Liver (tissue), 9 donors: Measurements from ENCODE around the gene POLR2L. TPM values are rescaled to one million over a fixed set of nuclear protein-coding genes. Genes with fewer than 3 reads are reported as not detected.

Experiments
- DNase-seq: peaks from one replicate; pipeline ENCODE4 v3.0.0-alpha.2; 2017; ENCODE audit warnings: low spot score
- H3K27ac ChIP-seq, 2 donors: one replicate each; pipeline ENCODE4 v1.7.0; 2013; ENCODE audit warnings: inconsistent platforms in 2 of 2, low read length in 2 of 2, control low read depth in 1 of 2, low read depth in 1 of 2, mild to moderate bottlenecking in 1 of 2
- H3K27me3 ChIP-seq, 4 donors: one replicate each; pipeline versions ENCODE4 v1.6.1 to v1.7.0; 2013; ENCODE audit warnings: low read length in 3 of 4, inconsistent platforms in 1 of 4, mild to moderate bottlenecking in 1 of 4, moderate library complexity in 1 of 4; ENCODE audit not compliant: control insufficient read depth in 4 of 4, insufficient read depth in 4 of 4
- H3K36me3 ChIP-seq, 4 donors: one replicate each; pipeline versions ENCODE4 v1.6.1 to v1.7.0; 2013; ENCODE audit warnings: low read length in 3 of 4, mild to moderate bottlenecking in 3 of 4, low read depth in 1 of 4, moderate library complexity in 1 of 4; ENCODE audit not compliant: control insufficient read depth in 4 of 4, insufficient read depth in 3 of 4
- H3K4me1 ChIP-seq, 4 donors: one replicate each; pipeline versions ENCODE4 v1.6.1 to v1.7.0; 2013; ENCODE audit warnings: low read length in 3 of 4, mild to moderate bottlenecking in 3 of 4, moderate library complexity in 1 of 4; ENCODE audit not compliant: control insufficient read depth in 4 of 4, insufficient read depth in 4 of 4
- H3K4me3 ChIP-seq, 3 donors: one replicate each; pipeline versions ENCODE4 v1.6.1 to v1.7.0; 2013; ENCODE audit warnings: low read length in 3 of 3, control low read depth in 1 of 3, low read depth in 1 of 3, mild to moderate bottlenecking in 1 of 3
- H3K9ac ChIP-seq, 2 donors: one replicate each; pipeline ENCODE4 v1.7.0; 2013; ENCODE audit warnings: low read length in 2 of 2, mild to moderate bottlenecking in 2 of 2, moderate library complexity in 2 of 2, control low read depth in 1 of 2, low read depth in 1 of 2
- H3K9me3 ChIP-seq, 4 donors: one replicate each; pipeline versions ENCODE4 v1.6.1 to v1.7.0; 2013; ENCODE audit warnings: low read length in 3 of 4; ENCODE audit not compliant: control insufficient read depth in 4 of 4
- EGR1 ChIP-seq, 2 donors: IDR thresholded peaks; 2 replicates each; pipeline ENCODE4 v1.6.1; 2016 to 2018; ENCODE audit warnings: antibody characterized with exemption in 2 of 2, low read depth in 2 of 2
- FOXA1 ChIP-seq: IDR thresholded peaks from 2 replicates; pipeline ENCODE4 v1.6.1; 2016; ENCODE audit warnings: antibody characterized with exemption
- FOXA2 ChIP-seq: IDR thresholded peaks from 2 replicates; pipeline ENCODE4 v1.6.1; 2016; ENCODE audit warnings: antibody characterized with exemption
- GABPA ChIP-seq, 2 donors: IDR thresholded peaks in 1 of 2; conservative IDR thresholded peaks in 1 of 2; 2 replicates each; pipeline ENCODE4 v1.6.1; 2016; ENCODE audit warnings: antibody characterized with exemption in 2 of 2, mild to moderate bottlenecking in 1 of 2, moderate library complexity in 1 of 2
- HNF4A ChIP-seq, 2 donors: conservative IDR thresholded peaks; 2 replicates each; pipeline ENCODE4 v1.6.1; 2016; ENCODE audit warnings: antibody characterized with exemption in 2 of 2, mild to moderate bottlenecking in 2 of 2
- HNF4G ChIP-seq: IDR thresholded peaks from 2 replicates; pipeline ENCODE4 v1.6.1; 2016; ENCODE audit warnings: antibody characterized with exemption
- NR2F2 ChIP-seq: IDR thresholded peaks from 2 replicates; pipeline ENCODE4 v1.6.1; 2016; ENCODE audit warnings: antibody characterized with exemption
- RAD21 ChIP-seq, 2 donors: IDR thresholded peaks; 2 replicates each; pipeline ENCODE4 v1.6.1; 2016; ENCODE audit warnings: antibody characterized with exemption in 2 of 2, mild to moderate bottlenecking in 2 of 2
- RXRA ChIP-seq, 2 donors: IDR thresholded peaks; 2 replicates each; pipeline ENCODE4 v1.6.1; 2017 to 2018; ENCODE audit warnings: antibody characterized with exemption in 2 of 2, mild to moderate bottlenecking in 1 of 2
- SP1 ChIP-seq: IDR thresholded peaks from 2 replicates; pipeline ENCODE4 v1.6.1; 2018; ENCODE audit warnings: antibody characterized with exemption, mild to moderate bottlenecking
- TAF1 ChIP-seq: conservative IDR thresholded peaks from 2 replicates; pipeline ENCODE4 v1.6.1; 2016; ENCODE audit warnings: antibody characterized with exemption, mild to moderate bottlenecking
- YY1 ChIP-seq: IDR thresholded peaks from 2 replicates; pipeline ENCODE4 v1.6.1; 2016; ENCODE audit warnings: antibody characterized with exemption, mild to moderate bottlenecking
- WGBS: extraction: QIAGEN DNeasy Blood & Tissue Kit; methylation state at CpG from one replicate; pipeline ENCODE4 v1.1.7; 2013; 5-methylcytosine and 5-hydroxymethylcytosine counted together
- polyA plus RNA-seq, 2 donors: library from polyadenylated mRNA; stranded (reverse) in 1 of 2; unstranded in 1 of 2; fragments of 200-250 nt in 1 of 2; fragments of >200 nt in 1 of 2; fragmentation: Nextera tagmentation in 1 of 2; extraction: Ambion mirVana in 1 of 2; gene quantifications; one replicate each; pipeline versions ENCODE4 v1.2.1 to v1.2.3, GENCODE V29; 2013 to 2015
- total RNA-seq, 2 donors: library from RNA; depleted of rRNA; stranded (reverse); fragments of >200 nt; gene quantifications; one replicate each; pipeline ENCODE4 v1.2.3, GENCODE V29; 2014
- TF ChIP-seq, protein P1 (sequence below): IDR thresholded peaks from 2 replicates; pipeline ENCODE4 v1.6.1; 2016; ENCODE audit warnings: antibody characterized with exemption, mild to moderate bottlenecking
- TF ChIP-seq, protein P2 (sequence below): IDR thresholded peaks from 2 replicates; pipeline ENCODE4 v1.6.1; 2016; ENCODE audit warnings: antibody characterized with exemption
- TF ChIP-seq, protein P3 (sequence below): IDR thresholded peaks from 2 replicates; pipeline ENCODE4 v1.6.1; 2016; ENCODE audit warnings: antibody characterized with exemption
- TF ChIP-seq, protein P4 (sequence below): fragments of 150-350 bp; IDR thresholded peaks from 2 replicates; pipeline ENCODE4 v1.5.1; 2017; ENCODE audit warnings: improper control_type of control experiment, low read depth, low read length; ENCODE audit not compliant: missing input control
- donor health status: healthy.
- donor health status: healthy.
- donor health status: healthy.
- donor health status: healthy.
- donor health status: healthy.

Gene POLR2L
- total and polyA plus RNA-seq, 4 donors, result 28.1 to 230 (median 106) TPM

DNA sequence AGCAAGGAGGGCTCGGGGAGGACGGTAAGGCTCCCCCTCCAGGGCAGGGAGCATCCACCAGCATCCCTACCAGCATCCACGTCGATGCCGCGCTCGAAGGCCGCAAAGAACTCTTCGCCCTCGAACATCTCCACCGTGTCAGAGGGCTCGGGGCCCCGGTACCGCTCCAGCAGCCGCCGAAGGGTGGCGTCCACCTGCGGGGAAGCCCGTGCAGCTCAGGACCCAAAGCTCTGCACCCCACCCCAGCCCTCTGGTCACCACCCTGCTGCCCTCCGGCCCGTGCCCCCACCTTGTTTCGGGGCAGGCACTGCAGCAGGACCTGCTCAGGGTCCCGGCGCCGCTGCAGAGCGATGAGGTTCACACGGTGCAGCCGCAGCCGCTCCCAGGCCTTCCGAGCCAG lies 41.9 kb downstream of the POLR2L start:
- TF ChIP-seq, protein P1, sequence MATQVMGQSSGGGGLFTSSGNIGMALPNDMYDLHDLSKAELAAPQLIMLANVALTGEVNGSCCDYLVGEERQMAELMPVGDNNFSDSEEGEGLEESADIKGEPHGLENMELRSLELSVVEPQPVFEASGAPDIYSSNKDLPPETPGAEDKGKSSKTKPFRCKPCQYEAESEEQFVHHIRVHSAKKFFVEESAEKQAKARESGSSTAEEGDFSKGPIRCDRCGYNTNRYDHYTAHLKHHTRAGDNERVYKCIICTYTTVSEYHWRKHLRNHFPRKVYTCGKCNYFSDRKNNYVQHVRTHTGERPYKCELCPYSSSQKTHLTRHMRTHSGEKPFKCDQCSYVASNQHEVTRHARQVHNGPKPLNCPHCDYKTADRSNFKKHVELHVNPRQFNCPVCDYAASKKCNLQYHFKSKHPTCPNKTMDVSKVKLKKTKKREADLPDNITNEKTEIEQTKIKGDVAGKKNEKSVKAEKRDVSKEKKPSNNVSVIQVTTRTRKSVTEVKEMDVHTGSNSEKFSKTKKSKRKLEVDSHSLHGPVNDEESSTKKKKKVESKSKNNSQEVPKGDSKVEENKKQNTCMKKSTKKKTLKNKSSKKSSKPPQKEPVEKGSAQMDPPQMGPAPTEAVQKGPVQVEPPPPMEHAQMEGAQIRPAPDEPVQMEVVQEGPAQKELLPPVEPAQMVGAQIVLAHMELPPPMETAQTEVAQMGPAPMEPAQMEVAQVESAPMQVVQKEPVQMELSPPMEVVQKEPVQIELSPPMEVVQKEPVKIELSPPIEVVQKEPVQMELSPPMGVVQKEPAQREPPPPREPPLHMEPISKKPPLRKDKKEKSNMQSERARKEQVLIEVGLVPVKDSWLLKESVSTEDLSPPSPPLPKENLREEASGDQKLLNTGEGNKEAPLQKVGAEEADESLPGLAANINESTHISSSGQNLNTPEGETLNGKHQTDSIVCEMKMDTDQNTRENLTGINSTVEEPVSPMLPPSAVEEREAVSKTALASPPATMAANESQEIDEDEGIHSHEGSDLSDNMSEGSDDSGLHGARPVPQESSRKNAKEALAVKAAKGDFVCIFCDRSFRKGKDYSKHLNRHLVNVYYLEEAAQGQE, result no peak
- TF ChIP-seq FOXA2, result no peak
- no peak for TF ChIP-seq EGR1 (IDR thresholded peaks at IDR 0.05; ENCODE audit: low read depth in 2 of 2)
- 97% methylated on average over 30 of the region's 30 CpGs for WGBS
- H3K9ac ChIP-seq, result no peak overlapping the region
- H3K9me3 ChIP-seq, result no peaks in the 10 kb centered on the region
- no peak for DNase-seq
- H3K27me3 ChIP-seq, result no peaks in the 10 kb centered on the region
- H3K4me3 ChIP-seq, result no peak overlapping the region
- H3K36me3 ChIP-seq, result peaks cover 0 to 5% (median 1%) of the 10 kb centered on the region in 4 donors
- H3K4me1 ChIP-seq, result peaks cover 17 to 38% (median 29%) of the 10 kb centered on the region in 4 donors
- H3K27ac ChIP-seq, result no peak overlapping the region

DNA sequence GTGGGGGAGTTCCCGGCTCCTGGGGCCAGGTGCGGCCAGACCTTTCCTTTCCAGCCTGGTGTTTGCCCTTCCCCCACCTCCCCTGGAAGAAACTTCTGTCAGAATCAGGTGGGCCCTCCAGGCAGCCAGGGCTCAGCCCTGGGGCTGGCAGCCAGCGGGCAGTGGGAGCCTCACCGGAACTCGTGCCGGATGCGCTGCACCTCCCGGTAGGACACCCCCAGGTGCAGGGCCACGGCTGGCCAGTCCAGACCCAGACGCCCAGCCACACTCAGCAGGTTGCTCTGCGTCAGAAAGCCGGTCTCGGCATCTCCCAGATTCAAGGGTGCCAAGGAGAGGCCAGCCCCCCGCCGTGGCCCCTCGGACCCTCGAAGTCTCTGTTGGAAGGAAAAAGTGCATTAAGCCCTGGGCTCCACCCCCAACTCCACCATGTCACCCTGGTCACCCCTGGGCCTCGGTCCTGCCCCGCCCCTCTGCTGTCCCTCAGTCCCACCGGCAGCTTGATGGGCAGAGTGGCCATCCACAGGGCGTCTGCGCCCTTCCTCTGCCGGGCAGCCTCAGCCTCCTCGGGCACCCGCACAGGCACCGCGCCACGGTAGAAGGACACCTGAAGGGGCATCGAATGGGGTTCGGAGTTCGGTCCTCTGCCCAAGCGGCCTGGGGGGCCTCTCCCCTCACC lies 42.5 kb downstream of the POLR2L start:
- peaks cover 0 to 5% (median 2%) of the 10 kb centered on the region in 4 donors for H3K36me3 ChIP-seq
- H3K4me1 ChIP-seq, result peaks cover 18 to 40% (median 27%) of the 10 kb centered on the region in 4 donors
- H3K27ac ChIP-seq, result no peak overlapping the region
- no peak for TF ChIP-seq HNF4A (conservative IDR thresholded peaks at IDR 0.05)
- no peak for TF ChIP-seq FOXA2
- TF ChIP-seq NR2F2, result no peak
- TF ChIP-seq RXRA (IDR thresholded peaks at IDR 0.05), result no peak
- TF ChIP-seq, protein P2, sequence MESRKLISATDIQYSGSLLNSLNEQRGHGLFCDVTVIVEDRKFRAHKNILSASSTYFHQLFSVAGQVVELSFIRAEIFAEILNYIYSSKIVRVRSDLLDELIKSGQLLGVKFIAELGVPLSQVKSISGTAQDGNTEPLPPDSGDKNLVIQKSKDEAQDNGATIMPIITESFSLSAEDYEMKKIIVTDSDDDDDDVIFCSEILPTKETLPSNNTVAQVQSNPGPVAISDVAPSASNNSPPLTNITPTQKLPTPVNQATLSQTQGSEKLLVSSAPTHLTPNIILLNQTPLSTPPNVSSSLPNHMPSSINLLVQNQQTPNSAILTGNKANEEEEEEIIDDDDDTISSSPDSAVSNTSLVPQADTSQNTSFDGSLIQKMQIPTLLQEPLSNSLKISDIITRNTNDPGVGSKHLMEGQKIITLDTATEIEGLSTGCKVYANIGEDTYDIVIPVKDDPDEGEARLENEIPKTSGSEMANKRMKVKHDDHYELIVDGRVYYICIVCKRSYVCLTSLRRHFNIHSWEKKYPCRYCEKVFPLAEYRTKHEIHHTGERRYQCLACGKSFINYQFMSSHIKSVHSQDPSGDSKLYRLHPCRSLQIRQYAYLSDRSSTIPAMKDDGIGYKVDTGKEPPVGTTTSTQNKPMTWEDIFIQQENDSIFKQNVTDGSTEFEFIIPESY, result no peak
- WGBS, result 96% methylated on average over 32 of the region's 32 CpGs
- no peak overlapping the region for H3K4me3 ChIP-seq
- no peaks in the 10 kb centered on the region for H3K27me3 ChIP-seq
- DNase-seq, result no peak
- H3K9me3 ChIP-seq, result no peaks in the 10 kb centered on the region
- H3K9ac ChIP-seq, result no peak overlapping the region

DNA sequence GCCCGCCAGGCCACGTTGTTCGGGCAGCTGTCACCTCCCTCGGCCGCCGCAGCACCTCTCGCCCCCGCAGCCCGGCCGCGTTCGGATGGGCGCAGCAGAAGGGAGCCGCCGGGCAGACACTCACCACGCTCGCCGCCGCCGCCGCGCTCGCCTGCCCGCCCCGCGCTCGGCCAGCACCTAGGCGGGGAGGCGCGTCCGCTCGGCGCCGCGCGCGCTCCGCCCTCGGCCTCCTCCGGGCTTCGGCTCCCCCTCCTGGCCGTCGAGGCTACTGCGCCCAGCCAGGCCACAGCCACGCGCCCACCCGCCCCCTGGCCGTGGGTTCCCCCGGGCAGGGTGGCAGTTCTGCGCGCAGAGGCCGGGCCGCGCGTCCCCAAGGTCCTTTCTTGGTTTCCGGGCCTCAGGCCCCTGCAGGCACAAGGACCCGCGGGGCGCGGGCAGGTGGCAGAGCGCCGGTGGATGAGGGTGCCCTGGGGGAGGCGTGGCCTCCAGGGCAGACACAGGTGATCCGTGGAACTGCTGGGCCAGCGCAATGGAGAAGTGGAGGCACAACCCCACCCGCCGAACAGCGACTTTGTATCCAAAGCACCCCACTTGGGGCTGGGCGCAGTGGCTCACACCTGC lies 44.1 kb downstream of the POLR2L start, which contains the start of gene SLC25A22:
Gene SLC25A22, minus strand, starts transcription at position 189 of the 621 bp plus-strand sequence. CDS start 3,275 bp downstream, outside the sequence.
- no peaks in the 10 kb centered on the region for H3K27me3 ChIP-seq
- H3K4me3 ChIP-seq, result peak within 1 kb of the TSS; percentile 8 to 77 (median 46)
- peaks cover 0 to 7% (median 2%) of the 10 kb centered on the region in 4 donors for H3K36me3 ChIP-seq
- peak within 1 kb of the TSS; percentile 17 to 58 for H3K9ac ChIP-seq
- peak; percentile 85 for DNase-seq
- peaks cover 11 to 46% (median 28%) of the 10 kb centered on the region in 4 donors for H3K4me1 ChIP-seq
- TF ChIP-seq RAD21 (IDR thresholded peaks at IDR 0.05) (peak in 1 of 2 donors; percentile 65), HNF4G (no peak), GABPA (IDR thresholded peaks at IDR 0.05 in 1 of 2, conservative IDR thresholded peaks at IDR 0.05 in 1 of 2) (no peak), SP1 (no peak), YY1 (no peak), TAF1 (no peak), EGR1 (IDR thresholded peaks at IDR 0.05; ENCODE audit: low read depth in 2 of 2) (no peak), FOXA1 (no peak), NR2F2 (no peak), FOXA2 (no peak)
- TF ChIP-seq, protein P3, sequence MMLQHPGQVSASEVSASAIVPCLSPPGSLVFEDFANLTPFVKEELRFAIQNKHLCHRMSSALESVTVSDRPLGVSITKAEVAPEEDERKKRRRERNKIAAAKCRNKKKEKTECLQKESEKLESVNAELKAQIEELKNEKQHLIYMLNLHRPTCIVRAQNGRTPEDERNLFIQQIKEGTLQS, result no peak
- TF ChIP-seq, protein P4, sequence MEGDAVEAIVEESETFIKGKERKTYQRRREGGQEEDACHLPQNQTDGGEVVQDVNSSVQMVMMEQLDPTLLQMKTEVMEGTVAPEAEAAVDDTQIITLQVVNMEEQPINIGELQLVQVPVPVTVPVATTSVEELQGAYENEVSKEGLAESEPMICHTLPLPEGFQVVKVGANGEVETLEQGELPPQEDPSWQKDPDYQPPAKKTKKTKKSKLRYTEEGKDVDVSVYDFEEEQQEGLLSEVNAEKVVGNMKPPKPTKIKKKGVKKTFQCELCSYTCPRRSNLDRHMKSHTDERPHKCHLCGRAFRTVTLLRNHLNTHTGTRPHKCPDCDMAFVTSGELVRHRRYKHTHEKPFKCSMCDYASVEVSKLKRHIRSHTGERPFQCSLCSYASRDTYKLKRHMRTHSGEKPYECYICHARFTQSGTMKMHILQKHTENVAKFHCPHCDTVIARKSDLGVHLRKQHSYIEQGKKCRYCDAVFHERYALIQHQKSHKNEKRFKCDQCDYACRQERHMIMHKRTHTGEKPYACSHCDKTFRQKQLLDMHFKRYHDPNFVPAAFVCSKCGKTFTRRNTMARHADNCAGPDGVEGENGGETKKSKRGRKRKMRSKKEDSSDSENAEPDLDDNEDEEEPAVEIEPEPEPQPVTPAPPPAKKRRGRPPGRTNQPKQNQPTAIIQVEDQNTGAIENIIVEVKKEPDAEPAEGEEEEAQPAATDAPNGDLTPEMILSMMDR, result peak; percentile 78
- TF ChIP-seq, protein P2, result no peak
- H3K27ac ChIP-seq, result peak within 1 kb of the TSS; percentile 97 to 98
- H3K9me3 ChIP-seq, result no peaks in the 10 kb centered on the region
- 3% methylated on average over 69 of the region's 69 CpGs for WGBS
